A204.1 (cell line): Measurements from ENCODE around the gene COL16A1.
A peak's percentile ranks its signal among the peaks of the same experiment; 100 is the strongest.
"Not testable (repeated sequence)": the region's sequence is repeated elsewhere in the genome, so short reads cannot be mapped to it uniquely, and the experiment has no call there.

ENCODE experiments used
- FAIRE-seq: peaks from 2 replicates; lab custom pipeline; 2012; peaks lifted over from hg19 to GRCh38; lab: Jason Lieb, UNC

COL16A1 gene

DNA sequence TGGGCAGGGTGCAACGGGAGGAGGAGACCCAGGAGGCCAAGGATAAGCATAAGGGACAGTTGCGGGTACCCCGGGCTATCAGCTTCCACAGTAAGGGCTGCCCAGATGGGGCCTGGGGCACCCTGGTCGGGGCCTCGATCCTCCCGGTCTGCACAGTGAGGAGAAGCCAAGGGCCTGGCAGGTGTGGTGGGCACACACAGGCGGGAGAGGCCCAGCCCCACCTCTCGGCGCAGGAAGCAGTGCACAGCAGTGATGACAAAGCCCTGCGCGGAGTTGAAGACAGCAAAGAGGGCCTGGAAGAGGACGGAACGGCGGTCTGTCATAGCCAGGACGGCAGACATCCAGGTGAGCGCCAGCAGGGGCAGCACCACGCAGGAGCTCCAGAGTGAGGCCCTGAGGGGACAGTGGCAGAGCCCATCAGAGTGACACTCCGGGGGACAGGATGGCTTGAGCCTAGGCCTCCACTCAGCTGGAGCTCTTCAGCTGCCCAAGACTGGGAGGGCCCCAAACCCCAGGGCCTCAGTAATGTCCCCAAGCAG, 29.0 kb upstream of the COL16A1 start:
- FAIRE-seq, result no peak

DNA sequence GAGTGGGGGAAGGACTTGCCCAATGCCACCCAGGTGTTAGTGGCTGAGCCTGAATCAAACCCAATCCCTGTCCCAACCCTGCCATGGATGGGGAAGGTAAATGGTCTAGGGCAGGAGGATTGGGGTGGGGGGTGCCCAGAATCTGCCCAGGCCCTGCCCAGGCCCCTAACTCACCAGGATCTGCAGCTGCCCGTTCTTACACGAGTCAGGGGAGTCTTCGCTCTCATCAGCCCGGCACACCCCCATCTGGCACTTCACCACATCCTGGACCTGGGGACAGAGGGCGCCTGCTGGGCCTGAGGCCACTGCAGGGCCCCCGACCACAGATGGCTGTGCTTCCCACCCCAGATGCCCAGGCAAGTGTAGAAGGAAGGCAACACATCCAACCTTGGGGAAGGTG, 28.5 kb upstream of the COL16A1 start:
- no peak for FAIRE-seq

DNA sequence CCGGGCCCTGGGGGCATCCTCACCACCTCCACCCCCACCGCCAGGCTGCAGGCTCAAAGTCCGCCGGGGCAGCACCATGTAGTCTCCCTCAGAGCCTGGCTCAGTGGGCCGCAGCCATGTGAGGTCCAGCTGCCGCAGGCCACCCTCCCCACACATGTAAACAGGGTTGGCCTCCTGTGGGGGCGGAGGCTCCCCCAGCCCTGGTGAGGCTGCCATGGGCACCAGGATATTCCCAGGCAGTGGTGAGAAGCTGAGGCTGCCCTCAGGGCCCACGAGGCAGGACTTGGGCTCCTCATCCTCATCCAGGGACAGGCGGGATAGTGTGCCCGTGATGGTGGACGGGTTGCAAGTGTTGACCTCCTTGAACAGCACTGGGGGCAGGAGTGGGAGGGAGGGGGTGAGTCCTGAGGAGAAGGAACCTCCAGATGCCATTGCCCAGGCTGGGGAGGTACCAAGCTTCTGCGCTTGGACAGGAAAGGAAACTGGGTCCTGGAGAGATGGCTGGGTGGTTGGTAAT, 27.3 kb upstream of the COL16A1 start:
- FAIRE-seq, result no peak

DNA sequence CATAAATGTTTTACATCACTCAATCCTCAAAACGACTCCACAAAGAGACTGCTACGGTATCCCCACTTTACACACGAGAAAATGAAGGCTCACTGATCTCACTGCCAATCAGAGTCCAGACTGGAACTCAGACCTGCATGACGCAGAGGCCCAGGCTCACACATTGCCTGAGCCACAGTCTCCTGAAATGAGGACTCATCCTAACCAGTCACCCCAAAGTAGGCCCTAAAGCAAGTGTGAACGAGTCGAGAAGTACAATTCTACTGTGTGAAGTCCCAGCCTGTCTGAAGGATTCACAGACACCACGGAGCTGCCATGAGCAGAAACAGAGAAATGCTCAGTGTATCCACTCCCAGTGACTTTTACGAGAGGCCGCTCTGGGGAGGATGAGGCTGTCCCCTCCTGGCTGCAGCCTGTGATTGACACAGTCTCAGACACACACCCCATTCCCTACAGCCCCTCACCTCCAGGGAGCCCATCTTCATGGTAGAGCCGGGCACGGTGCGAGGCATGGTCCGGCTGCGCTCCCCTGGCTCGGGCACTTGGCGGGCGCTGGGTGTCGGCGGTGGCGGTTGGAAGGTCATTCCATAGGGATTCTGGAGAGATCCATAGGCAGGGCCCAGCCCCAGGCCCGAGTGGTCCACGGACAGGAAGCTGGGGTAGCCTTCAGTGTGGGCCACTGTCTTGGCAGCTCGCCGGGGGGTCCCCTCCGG, 26.7 kb upstream of the COL16A1 start:
- no peak for FAIRE-seq

DNA sequence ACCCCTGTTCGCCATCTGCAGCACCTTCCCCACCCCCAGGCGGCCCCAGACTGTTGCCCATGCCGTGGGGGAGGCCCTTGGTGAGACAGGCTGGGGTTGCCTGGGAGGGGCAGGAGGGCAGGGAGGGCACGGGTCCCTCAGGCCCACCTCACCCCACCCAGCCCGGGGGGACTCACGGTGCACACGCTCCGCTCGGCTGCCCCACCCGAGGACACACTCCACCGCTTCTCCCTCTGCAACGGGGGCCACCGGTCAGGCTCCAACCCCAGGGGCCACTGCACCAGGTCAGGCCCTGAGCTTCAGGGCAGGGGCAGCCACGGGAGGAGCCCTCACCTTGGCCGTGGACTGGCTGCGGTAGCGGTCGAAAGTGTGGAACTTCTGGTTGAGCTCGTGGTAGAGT, 24.0 kb upstream of the COL16A1 start:
- FAIRE-seq, result no peak

DNA sequence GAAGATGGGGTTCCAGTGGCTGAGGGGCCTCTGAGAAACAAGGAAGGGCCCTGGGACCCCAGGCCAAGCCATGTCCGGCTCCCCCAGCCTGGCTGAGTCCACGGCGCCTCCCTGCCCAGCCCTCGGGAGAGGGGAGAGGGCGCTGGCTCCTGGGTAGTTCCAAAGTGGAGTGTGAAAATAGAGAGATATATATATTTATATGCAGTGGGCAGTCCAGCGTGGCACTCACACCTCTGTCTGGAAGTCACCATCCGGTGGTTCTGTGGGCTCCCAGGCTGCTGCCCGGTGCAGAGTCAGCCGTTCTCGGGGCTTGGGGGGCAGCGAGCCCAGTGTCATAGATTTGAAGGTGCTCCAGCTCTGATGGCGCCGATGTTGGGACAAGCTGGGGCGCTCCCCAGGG, 23.4 kb upstream of the COL16A1 start:
- FAIRE-seq, result no peak

DNA sequence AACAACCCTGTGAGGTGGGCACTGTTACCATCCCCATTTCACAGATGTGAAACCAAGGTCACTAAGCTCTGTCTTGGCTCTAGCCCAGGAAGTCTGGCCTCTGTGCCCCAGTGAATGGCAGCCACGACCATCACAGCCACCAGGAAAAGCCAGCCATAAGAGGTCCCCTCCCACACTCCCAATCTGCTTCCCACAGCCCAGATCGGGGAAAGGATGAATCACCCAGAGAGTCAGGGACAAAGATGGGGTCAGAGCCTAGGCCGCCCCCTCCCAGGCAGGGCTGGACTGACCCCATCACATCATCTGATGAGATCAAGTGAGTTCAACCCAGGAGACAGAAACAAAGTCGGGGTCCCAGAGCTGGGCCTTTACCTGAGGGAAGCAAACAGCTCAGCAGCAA, 22.9 kb upstream of the COL16A1 start:
- no peak for FAIRE-seq

DNA sequence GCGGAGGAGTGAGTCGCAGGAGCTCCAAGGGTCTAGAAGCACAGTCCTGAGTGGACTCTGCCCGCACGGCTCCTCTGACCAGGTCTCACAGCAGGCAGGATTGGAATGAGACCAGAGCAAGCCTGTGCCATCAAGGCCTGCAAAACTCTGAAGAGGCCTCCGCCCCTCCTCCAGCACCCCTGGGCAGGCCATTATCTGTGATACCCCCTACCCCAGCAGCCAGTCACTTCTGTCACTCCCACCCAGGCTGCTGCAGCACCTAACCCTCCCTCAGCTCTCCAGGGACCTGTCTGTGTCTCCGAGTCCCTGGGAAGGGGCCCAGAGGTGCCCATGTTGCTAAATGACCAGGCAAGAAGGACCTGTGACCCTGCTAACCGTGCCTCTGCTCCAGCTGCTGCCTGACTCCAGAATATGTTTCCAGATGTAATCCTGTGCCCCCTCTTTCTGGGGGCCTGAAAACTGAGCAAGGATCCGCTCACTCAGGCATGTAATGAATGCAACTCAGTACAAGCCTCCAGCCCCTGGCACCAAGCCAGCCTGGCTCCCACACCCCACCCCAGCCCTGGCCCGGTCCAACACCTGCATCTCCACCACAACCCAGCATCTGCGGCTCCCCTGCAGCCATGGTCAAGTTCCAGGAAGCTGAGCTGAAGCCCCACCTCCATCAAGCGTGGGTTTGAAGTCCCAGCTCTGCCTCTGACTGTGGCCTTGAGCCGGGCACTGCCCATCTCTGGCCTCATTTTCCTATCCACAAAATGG, 22.1 kb upstream of the COL16A1 start:
- FAIRE-seq, result no peak

DNA sequence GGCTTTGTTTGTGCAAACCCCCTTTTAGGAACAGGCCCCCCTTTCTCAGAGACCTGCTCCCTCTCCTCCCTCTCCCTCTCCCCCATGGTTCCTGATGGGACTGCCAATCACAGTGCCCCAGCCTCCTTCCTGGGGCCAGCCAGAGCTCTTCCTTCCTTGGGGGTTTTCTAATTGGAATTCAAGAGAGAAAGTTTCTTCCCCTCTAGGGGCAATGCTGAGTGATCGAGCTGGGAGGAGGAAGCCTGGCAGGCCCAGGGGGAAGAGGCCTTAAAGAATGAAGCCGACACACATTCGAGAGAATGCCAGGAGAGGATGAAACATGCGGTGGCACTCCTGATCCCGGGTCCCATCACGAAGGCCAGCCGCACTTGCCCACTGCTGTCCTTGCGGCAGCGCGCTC, 21.3 kb upstream of the COL16A1 start:
- no peak for FAIRE-seq

DNA sequence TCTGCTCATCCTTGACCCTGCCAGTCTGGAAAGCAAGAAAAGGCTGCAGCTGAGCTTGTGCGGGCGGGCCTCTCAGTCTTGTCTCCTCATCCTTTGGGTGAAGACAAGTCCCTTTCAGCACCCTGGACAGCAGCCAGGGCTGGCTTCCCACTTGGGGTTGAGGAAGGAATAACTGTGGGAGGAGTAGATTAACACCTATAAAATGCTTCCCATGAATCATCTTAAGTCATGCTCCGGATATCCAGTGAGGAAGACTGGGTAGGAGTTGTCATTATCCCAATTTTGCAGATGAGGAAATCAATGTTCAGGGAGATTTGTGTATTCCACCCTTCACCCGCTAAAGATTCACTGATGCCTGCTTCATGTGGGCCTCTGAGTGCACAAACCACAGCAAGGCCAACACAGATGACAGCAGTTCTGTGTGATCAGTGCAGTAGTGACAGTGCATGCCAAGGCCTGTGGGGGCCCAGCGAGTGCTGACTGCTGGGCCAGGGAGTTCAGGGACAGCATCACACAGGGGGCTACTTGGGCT, 20.1 kb upstream of the COL16A1 start:
- FAIRE-seq, result no peak

DNA sequence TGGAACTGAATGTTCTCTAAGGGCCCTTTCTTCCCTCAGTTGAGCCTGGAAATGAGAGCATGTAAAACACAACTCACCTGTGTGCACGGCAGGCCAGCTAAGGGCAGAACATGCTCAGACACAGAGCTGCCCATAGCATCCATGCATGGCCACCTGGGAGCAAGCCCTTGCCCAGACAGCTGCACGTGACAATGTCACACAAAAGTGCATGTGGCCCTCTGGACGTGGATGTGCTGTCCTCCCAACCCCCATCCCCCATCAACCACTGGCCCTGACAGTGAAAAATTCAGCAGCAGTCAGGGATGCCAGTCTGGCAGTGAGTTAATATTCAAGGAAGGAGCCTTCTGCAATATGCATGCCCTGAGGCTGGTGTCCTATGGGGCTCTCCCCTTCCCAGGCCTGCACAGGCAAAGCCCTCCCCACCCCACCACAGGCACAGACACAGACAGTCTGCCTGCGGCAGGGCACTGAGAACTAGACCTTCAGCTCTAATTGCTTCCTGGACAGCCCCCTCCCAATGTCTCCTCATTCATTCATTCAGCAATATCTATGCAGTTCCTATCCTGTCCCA, 14.6 kb upstream of the COL16A1 start:
- no peak for FAIRE-seq

DNA sequence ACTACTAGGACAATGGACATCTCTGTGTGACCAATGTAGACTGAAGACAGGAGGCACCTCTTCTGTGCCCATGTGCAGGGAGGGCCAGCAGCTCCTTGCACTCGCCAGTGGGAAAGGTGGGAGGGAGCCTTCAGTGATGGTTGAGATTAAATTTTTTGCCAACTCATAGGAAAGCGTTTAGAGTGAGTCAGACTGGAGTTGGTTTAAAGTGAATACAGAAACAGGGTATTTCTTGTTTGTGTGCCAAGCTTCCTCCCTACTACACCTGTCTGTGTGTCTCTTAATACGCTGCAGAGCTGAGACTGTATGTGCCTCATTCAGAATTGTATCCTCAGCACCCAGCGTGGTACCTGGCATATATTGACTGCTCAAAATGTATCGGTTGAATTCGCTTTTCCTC, 13.5 kb upstream of the COL16A1 start:
- FAIRE-seq, result no peak

DNA sequence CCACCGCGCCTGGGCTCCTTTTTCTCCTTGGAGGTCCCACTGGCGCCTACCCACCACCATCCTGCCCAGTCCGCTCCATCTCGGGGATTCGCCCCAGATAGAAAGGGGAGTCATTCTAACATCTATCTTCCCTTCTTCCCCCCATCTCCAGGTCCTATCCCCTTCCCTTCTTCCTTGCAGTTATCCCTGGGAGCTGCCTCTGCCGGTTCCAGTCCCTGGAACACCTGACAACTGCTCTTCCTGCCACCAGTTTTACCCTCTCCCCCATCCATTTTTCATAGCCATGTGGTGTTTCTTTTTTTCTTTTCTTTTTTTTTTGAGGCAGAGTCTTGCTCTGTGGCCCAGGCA, 12.0 kb upstream of the COL16A1 start:
- no peak for FAIRE-seq

DNA sequence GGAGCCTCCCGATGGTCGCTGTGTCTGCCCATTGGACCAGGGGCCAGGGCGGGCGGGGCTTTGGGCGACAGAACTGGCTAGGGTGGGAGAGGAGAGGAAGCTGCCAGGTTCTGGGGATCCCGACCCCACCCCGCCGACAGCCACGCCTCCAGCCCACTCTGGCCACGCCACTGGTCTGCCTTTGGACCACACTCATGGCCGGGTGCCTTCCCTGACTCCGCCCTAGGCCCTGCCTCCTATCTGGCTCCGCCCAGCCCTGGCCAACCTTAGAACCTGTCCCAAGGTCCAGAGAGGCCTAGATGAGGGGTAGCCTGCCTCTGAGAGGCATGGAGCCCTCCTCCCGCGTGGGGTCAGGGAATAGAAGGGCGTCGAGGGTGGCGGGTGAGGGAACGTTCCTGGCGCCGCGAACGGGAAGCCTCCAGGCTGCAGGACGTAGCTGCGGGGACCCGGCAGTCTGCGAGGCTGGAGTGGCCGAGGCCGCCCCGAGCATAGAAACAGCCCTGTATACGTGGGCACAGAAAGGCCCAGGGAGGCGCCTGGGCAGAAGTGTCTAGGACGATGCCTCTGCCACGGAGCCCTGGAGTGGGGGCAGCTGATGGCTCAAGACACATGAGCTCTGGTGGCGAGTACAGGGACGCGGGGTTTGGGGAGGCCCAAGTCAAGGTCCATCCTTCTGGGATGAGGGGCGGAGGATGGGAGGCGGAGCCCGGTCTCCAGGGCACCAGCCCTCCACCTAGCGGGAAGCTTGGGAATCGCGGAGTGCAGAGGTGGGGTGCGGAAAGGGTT, 11.5 kb upstream of the COL16A1 start:
- peak; percentile 83 for FAIRE-seq

DNA sequence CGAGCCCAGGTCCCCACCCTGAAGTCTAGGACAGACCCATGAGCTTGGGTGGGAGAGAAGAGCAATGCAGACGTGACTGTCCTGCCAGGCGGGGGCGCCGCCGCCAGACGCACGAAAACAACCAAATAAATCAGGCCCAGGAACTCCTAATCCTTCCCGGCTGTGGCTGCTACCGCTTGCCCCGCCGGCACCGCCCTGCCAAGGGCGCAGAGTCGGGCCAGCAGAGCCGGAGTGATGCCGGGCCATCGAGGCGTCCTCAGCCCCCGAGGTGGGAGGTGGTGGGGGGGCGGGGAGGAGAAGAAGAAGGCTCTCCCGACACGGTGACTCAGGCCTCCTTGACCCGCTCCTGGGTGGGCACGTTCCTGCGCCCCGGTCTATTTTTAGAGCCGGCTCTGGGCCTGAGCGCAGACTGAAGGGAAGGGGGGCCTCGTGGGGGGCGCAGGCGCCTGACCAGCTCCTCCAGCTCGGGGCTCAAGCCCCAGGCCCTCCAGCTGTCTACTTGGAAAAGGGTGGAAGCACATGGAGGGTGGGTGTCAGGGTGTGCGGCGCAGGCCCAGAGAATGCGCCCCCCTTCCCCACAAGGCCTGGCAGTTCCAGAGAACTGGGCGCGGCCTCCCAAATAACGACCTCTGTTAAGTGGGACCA, 10.7 kb upstream of the COL16A1 start:
- FAIRE-seq, result no peak

DNA sequence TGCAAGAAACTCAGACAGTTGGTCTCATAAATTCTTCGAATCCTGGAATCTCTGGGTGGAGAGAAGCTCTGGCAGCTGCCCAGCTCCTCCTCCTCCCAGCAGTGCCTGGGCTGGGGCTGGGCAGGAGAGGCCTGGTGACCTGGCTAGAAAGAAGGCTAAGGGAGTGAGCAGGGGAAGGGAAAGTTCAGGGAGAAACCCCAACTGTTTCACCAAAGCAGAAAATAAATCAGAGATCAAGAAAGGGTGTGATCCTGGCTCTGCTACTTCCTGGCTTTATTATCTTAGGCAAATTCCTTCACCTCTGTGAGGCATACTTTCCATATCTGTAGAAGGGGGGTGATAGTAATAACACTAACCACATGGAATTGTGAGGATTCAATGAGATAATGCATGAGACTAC, 8.8 kb upstream of the COL16A1 start:
- no peak for FAIRE-seq

DNA sequence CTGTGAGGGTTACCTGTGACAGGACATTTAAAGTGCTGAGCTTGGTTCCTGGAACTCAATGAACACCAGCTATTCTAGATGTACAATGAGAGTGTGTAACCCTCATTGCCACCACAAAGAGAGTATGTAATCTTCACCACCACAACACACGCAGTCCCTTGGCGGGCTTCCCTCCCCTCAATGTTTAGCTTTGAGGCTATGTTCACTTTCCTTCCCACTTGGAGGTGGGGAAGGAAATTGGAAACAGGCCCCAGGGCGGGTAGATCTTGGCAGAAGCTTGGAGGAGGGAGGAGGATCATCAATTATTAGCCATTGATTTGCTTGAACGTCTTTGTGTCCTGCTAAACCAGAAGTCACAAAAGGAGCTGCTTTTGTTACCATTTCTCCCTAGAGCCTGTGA, 8.3 kb upstream of the COL16A1 start:
- no peak for FAIRE-seq

DNA sequence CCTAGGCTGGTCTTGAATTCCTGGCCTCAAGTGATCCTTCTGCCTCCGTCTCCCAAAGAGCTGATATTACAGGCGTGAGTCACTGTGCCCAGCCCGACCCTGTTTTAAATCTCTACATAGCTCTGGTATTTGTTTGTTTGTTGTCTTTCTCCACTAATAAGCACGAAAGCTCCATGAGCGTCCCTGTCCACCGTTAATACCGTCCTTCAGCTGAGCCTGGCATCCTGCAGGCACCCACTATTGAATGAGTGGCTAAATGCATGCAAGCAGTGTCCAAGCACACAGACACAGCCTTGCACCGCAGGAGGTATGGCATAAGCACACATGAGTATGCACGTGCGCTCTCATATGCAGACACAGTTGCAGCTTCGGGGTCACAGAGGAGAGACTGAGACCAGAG, 4.5 kb upstream of the COL16A1 start:
- no peak for FAIRE-seq

DNA sequence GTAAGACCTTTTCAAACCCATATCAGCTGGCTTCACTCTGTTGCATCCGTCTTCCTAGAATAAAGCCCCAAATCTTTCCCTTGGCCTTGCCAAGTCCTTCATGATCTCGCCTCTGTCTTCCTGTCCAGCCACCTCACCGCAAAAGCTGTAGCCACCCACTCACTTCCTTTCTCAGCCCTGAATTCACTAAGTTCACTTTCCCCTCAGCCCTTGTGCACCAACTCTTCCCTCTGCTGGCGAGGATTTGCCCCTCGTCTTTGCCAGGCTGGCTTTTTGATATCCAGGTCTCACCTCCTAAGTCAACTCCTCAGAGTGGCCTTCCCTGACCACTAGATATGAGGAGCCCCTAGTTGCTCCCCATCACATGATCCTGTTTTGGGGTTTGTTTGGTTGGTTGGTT, 3.9 kb upstream of the COL16A1 start:
- FAIRE-seq, result no peak

DNA sequence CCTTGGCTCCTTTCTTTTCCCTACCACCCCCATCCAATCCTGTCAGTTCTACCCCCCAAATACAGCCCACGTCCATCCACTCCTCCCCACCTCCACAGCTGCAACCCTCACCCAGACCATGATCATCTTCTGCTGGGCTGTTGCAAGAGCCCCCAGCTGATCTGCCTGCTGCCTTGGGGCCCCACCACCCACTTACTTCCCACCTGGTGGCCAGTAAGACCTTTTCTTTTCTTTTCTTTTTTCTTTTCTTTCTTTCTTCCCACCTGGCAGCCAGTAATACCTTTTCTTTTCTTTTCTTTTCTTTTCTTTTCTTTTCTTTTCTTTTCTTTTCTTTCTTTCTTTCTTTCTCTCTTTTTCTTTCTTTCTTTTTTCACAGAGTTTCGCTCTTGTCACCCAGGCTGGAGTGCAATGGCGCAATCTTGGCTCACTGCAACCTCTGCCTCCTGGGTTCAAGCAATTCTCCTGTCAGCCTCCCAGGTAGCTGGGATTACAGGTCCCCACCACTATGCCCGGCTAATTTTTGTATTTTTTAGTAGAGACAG, 3.3 kb upstream of the COL16A1 start:
- not testable (repeated sequence) for FAIRE-seq

DNA sequence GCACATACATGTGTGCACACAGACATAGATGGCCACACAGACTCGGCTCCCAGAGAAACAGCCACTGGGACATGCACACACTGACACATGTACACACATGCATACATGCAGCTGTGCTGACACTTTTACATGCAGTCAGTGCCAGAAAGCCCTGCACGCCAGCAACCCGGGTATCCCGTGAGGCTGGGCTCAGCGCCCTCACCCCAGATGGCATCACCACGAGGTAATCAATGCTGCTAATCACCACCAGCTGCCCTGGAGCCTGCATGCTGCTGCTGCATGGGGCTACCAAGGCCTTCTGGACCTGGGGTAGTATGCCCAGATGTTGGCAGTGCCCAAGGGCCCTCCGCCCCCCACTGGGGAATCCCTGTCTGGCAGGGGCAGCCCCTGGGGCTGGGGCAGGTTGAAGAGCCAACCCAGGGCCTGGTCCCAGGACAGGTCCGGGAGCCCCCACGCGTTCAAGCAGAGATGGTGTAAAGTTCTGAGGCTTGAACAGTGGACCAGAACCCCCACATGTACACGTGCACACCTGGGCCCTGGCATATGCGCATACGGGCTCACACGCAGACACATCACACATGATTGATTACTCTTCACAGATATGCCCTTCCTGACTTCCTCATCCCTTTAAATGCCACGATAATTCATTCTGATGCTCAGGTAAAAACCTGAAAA, 2.7 kb upstream of the COL16A1 start:
- no peak for FAIRE-seq
